NOMO-1 treated with dmso at 0.1 percent for 144 hours (cell line): ENCODE measurements around the gene PIP4K2A.
"Not testable (repeated sequence)": the region's sequence is repeated elsewhere in the genome, so short reads cannot be mapped to it uniquely, and the experiment has no call there.

Experiments
- DNase-seq: peaks from one replicate; lab custom pipeline; 2025; ENCODE audit not compliant: unreplicated experiment; lab: John Stamatoyannopoulos, UW

Gene PIP4K2A

GRCh38 chr10:22697101-22697500 lies 17.3 kb downstream of the PIP4K2A start:
- DNase-seq, result no peak

- no peak for DNase-seq
Measured at GRCh38 chr10:22693860-22694259, 20.5 kb downstream of the PIP4K2A start.

GRCh38 chr10:22693371-22693784 lies 21.0 kb downstream of the PIP4K2A start:
- DNase-seq, result no peak

- DNase-seq, result not testable (repeated sequence)
Measured at GRCh38 chr10:22692119-22692518, 22.3 kb downstream of the PIP4K2A start.

GRCh38 chr10:22690614-22691431 lies 23.6 kb downstream of the PIP4K2A start:
- DNase-seq, result peak; percentile 38

GRCh38 chr10:22690158-22690557 lies 24.2 kb downstream of the PIP4K2A start:
- DNase-seq, result no peak

- no peak for DNase-seq
Measured at GRCh38 chr10:22686347-22686746, 28.0 kb downstream of the PIP4K2A start.

GRCh38 chr10:22685926-22686325 lies 28.5 kb downstream of the PIP4K2A start:
- DNase-seq, result no peak

GRCh38 chr10:22684699-22685098 lies 29.7 kb downstream of the PIP4K2A start:
- no peak for DNase-seq

GRCh38 chr10:22683140-22683389 lies 31.3 kb downstream of the PIP4K2A start:
- no peak for DNase-seq

GRCh38 chr10:22682237-22683139 lies 31.9 kb downstream of the PIP4K2A start:
- no peak for DNase-seq

- DNase-seq, result no peak
Measured at GRCh38 chr10:22681783-22682183, 32.6 kb downstream of the PIP4K2A start.

GRCh38 chr10:22681301-22681700 lies 33.1 kb downstream of the PIP4K2A start:
- no peak for DNase-seq

- no peak for DNase-seq
Measured at GRCh38 chr10:22679608-22680007, 34.8 kb downstream of the PIP4K2A start.

GRCh38 chr10:22677333-22677732 lies 37.0 kb downstream of the PIP4K2A start:
- DNase-seq, result no peak

GRCh38 chr10:22676435-22676834 lies 37.9 kb downstream of the PIP4K2A start:
- DNase-seq, result no peak

- no peak for DNase-seq
Measured at GRCh38 chr10:22674573-22674930, 39.8 kb downstream of the PIP4K2A start.

- no peak for DNase-seq
Measured at GRCh38 chr10:22673785-22674572, 40.4 kb downstream of the PIP4K2A start.

GRCh38 chr10:22673091-22673392 lies 41.3 kb downstream of the PIP4K2A start:
- no peak for DNase-seq

GRCh38 chr10:22672319-22673090 lies 41.9 kb downstream of the PIP4K2A start:
- no peak for DNase-seq

GRCh38 chr10:22670788-22671187 lies 43.6 kb downstream of the PIP4K2A start:
- no peak for DNase-seq
